OCI-LY1 (cell line): ENCODE measurements around the gene ABCC11.

Experiments used
- H2AFZ ChIP-seq: fragments of 200-600 bp; sonication (generic), shearing (Covaris generic); 2 replicates; pipeline ENCODE4 v1.6.0; 2014; ENCODE audit warnings: antibody characterized with exemption, mild to moderate bottlenecking, low read length
- H3F3A ChIP-seq: fragments of 200-600 bp; sonication (generic), shearing (Covaris generic); 2 replicates; pipeline ENCODE4 v1.6.0; 2014; ENCODE audit warnings: mild to moderate bottlenecking, antibody characterized with exemption, low read length, moderate library complexity; ENCODE audit not compliant: insufficient read depth
- H3K27ac ChIP-seq: fragments of 200-600 bp; sonication (generic); 2 replicates; pipeline ENCODE4 v1.5.1; 2014; ENCODE audit warnings: low read length, mixed run types, mild to moderate bottlenecking, low read depth; ENCODE audit not compliant: poor library complexity, severe bottlenecking
- H3K27me3 ChIP-seq: fragments of 200-600 bp; sonication (generic); 2 replicates; pipeline ENCODE4 v1.6.0; 2014; ENCODE audit warnings: antibody characterized with exemption, mild to moderate bottlenecking, low read length, moderate library complexity; ENCODE audit not compliant: insufficient read depth
- H3K36me3 ChIP-seq: fragments of 200-600 bp; sonication (generic); 2 replicates; pipeline ENCODE4 v1.6.1; 2014; ENCODE audit warnings: mild to moderate bottlenecking, antibody characterized with exemption, low read length, moderate library complexity, mixed read lengths; ENCODE audit not compliant: insufficient read depth
- H3K4me1 ChIP-seq: fragments of 200-600 bp; sonication (generic); 2 replicates; pipeline ENCODE4 v1.5.1; 2014; ENCODE audit warnings: mild to moderate bottlenecking, low read length, moderate library complexity; ENCODE audit not compliant: insufficient read depth, severe bottlenecking
- H3K4me2 ChIP-seq: fragments of 200-600 bp; sonication (generic), shearing (Covaris generic); 2 replicates; pipeline ENCODE4 v1.6.1; 2014; ENCODE audit warnings: low read length
- H3K4me3 ChIP-seq: fragments of 200-600 bp; sonication (generic); 2 replicates; pipeline ENCODE4 v1.5.1; 2014; ENCODE audit warnings: low read length, low read depth, mild to moderate bottlenecking, mixed read lengths; ENCODE audit not compliant: poor library complexity, severe bottlenecking
- H3K79me2 ChIP-seq: fragments of 200-600 bp; shearing (Covaris generic); 2 replicates; pipeline ENCODE4 v1.6.1; 2016; ENCODE audit warnings: mixed run types, low read length, mixed read lengths; ENCODE audit not compliant: insufficient read depth
- H3K9ac ChIP-seq: fragments of 200-600 bp; sonication (generic), shearing (Covaris generic); 2 replicates; pipeline ENCODE4 v1.6.1; 2014; ENCODE audit warnings: mild to moderate bottlenecking, low read length, mixed read lengths
- H3K9me2 ChIP-seq: fragments of 200-600 bp; sonication (generic), shearing (Covaris generic); 2 replicates; pipeline ENCODE4 v1.6.1; 2014; ENCODE audit warnings: low read depth, mild to moderate bottlenecking, low read length, mixed read lengths
- H3K9me3 ChIP-seq: fragments of 200-600 bp; shearing (Covaris generic); 2 replicates; pipeline ENCODE4 v1.6.1; 2014; ENCODE audit warnings: low read length, mixed read lengths
- H4K20me1 ChIP-seq: fragments of 200-600 bp; sonication (generic), shearing (Covaris generic); 2 replicates; pipeline ENCODE4 v1.6.0; 2016; ENCODE audit warnings: mild to moderate bottlenecking, low read length; ENCODE audit not compliant: insufficient read depth
- CTCF ChIP-seq: fragments of 200-600 bp; sonication (generic), shearing (Covaris generic); IDR thresholded peaks from 2 replicates; pipeline ENCODE4 v1.5.1; 2017; ENCODE audit warnings: mild to moderate bottlenecking, antibody characterized with exemption, low read length, moderate library complexity, mixed read lengths
- EZH2 ChIP-seq: fragments of 200-600 bp; sonication (generic), shearing (Covaris generic); IDR thresholded peaks from 2 replicates; pipeline ENCODE4 v1.8.0; 2017; ENCODE audit warnings: borderline replicate concordance, mixed run types, mild to moderate bottlenecking, antibody characterized with exemption, low read length, moderate library complexity, mixed read lengths

ABCC11 gene

DNA sequence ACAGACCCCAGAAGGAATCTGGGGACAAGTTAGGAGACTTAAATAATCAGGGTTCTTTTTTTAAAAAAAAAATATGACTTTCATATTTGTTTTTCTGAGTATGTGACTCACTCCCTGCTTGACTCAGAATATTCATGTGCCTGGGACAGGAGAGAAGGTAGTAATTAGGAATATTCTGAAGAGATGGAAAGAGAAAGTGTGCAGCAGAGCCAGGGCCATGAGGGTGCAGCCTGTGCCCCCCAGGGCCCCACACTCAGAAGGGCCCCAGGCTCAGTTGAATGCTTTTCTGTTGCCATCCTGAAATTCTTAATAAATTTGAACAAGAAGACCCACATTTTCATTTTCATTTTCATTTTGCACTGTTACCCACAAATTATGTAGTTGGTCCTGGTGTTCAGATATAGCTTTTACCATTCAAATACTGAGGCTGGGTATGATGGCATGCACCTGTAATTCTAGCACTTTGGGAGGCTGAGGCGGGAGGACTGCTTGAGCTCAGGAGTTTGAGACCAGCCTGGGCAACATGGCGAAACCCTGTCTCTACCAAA, 14.8 kb downstream of the ABCC11 start:
- no peaks in the 10 kb centered on the region for H3K27me3 ChIP-seq
- H4K20me1 ChIP-seq: no peaks in the 10 kb centered on the region
- no peak overlapping the region for H3K9ac ChIP-seq
- TF ChIP-seq EZH2: no peak
- TF ChIP-seq CTCF: no peak
- H3K4me1 ChIP-seq: no peaks in the 10 kb centered on the region
- no peak overlapping the region for H3K27ac ChIP-seq
- H3K4me2 ChIP-seq: no peak overlapping the region
- H3K79me2 ChIP-seq: no peaks in the 10 kb centered on the region
- no peaks in the 10 kb centered on the region for H3K9me2 ChIP-seq
- H3K4me3 ChIP-seq: no peak overlapping the region
- H3F3A ChIP-seq: no peaks in the 10 kb centered on the region
- no peaks in the 10 kb centered on the region for H3K9me3 ChIP-seq
- H3K36me3 ChIP-seq: no peaks in the 10 kb centered on the region
- H2AFZ ChIP-seq: no peak overlapping the region

DNA sequence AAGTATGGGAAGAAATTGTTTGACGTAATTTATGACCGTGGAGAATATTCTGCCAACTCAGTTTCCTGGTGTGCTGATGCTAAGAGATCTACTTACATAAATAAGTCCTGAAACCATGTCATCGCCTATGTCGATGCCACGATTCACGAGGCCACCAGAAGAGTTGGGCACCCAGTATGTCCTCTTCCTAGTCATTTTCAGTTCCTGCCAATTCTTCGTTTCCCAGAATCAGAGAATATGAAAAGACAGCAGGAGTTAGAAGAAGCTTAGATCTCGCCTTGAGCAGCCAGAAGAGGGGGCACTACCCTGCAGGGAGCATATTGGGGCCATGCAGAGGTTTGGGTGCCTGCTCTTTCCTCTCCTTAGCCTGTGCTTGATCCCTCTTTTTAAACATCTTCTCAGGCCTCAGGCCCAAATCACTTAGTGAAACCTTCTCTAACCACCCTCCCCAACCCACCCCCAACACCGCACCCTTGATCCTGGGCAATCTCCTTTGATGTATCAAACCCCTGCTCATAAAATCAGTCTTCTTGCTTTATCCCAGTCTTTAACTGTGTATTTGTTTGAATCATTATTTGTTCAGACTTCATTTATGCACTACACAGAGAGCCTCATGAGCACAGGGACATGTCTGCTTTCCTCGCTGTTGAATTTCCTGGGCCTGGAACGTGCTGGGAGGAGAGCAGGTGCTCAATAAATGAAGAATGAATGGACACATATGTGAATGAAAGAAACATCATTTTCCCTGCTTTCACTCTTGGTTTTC, 15.4 kb downstream of the ABCC11 start:
- Histone ChIP-seq H2AFZ (no peak overlapping the region), H3F3A (no peaks in the 10 kb centered on the region), H4K20me1 (no peaks in the 10 kb centered on the region), H3K9ac (no peak overlapping the region), H3K27me3 (no peaks in the 10 kb centered on the region), H3K79me2 (no peaks in the 10 kb centered on the region), H3K9me3 (no peaks in the 10 kb centered on the region), H3K4me3 (no peak overlapping the region), H3K4me2 (no peak overlapping the region), H3K36me3 (no peaks in the 10 kb centered on the region), H3K4me1 (no peaks in the 10 kb centered on the region), H3K27ac (no peak overlapping the region), H3K9me2 (no peaks in the 10 kb centered on the region)
- peak; percentile 58 for TF ChIP-seq CTCF
- TF ChIP-seq EZH2: no peak

GRCh38 chr16:48225456-48225855, 21.9 kb downstream of the ABCC11 start:
- Histone ChIP-seq H2AFZ (no peak overlapping the region), H3K27me3 (no peaks in the 10 kb centered on the region)

More at GRCh38 chr16:48225456-48225855, 21.9 kb downstream of the ABCC11 start:
- no peak overlapping the region for H3K9ac ChIP-seq
- no peaks in the 10 kb centered on the region for H3K79me2 ChIP-seq
- no peaks in the 10 kb centered on the region for H4K20me1 ChIP-seq
- no peak overlapping the region for H3K27ac ChIP-seq
- no peaks in the 10 kb centered on the region for H3K9me2 ChIP-seq
- H3K4me1 ChIP-seq: no peaks in the 10 kb centered on the region
- no peaks in the 10 kb centered on the region for H3F3A ChIP-seq
- no peak overlapping the region for H3K4me2 ChIP-seq
- no peaks in the 10 kb centered on the region for H3K9me3 ChIP-seq
- no peak for TF ChIP-seq EZH2
- TF ChIP-seq CTCF: no peak
- no peaks in the 10 kb centered on the region for H3K36me3 ChIP-seq
- no peak overlapping the region for H3K4me3 ChIP-seq
